GM21619 (cell line): Measurements from ENCODE around the gene LPP.

Experiments
- ATAC-seq: cut with Tn5 transposase; IDR thresholded peaks from one replicate; pipeline ENCODE4 v1.9.1; 2021; ENCODE audit not compliant: unreplicated experiment

Gene LPP

GRCh38 chr3:188168648-188169047 is 14.7 kb downstream of the LPP start:
- no peak for ATAC-seq

- no peak for ATAC-seq
Measured at GRCh38 chr3:188169830-188170455, 16.0 kb downstream of the LPP start.

GRCh38 chr3:188170461-188171459 is 16.8 kb downstream of the LPP start:
- no peak for ATAC-seq

GRCh38 chr3:188171682-188172467 is 17.9 kb downstream of the LPP start:
- no peak for ATAC-seq

GRCh38 chr3:188174317-188175044 is 20.5 kb downstream of the LPP start:
- ATAC-seq, result no peak

- ATAC-seq, result no peak
Measured at GRCh38 chr3:188176476-188176875, 22.5 kb downstream of the LPP start.

GRCh38 chr3:188176884-188177283 is 22.9 kb downstream of the LPP start:
- ATAC-seq, result no peak

- no peak for ATAC-seq
Measured at GRCh38 chr3:188177721-188178120, 23.8 kb downstream of the LPP start.

GRCh38 chr3:188178293-188178936 is 24.5 kb downstream of the LPP start:
- no peak for ATAC-seq

- no peak for ATAC-seq
Measured at GRCh38 chr3:188179006-188179966, 25.3 kb downstream of the LPP start.

GRCh38 chr3:188180114-188180513 is 26.2 kb downstream of the LPP start:
- ATAC-seq, result no peak

- no peak for ATAC-seq
Measured at GRCh38 chr3:188183452-188183851, 29.5 kb downstream of the LPP start.

GRCh38 chr3:188184160-188184559 is 30.2 kb downstream of the LPP start:
- no peak for ATAC-seq

- ATAC-seq, result no peak
Measured at GRCh38 chr3:188184649-188185048, 30.7 kb downstream of the LPP start.

GRCh38 chr3:188185717-188186251 is 31.8 kb downstream of the LPP start:
- no peak for ATAC-seq

- no peak for ATAC-seq
Measured at GRCh38 chr3:188187053-188187452, 33.1 kb downstream of the LPP start.

GRCh38 chr3:188188911-188189310 is 35.0 kb downstream of the LPP start:
- no peak for ATAC-seq

- ATAC-seq, result no peak
Measured at GRCh38 chr3:188191460-188191859, 37.5 kb downstream of the LPP start.

GRCh38 chr3:188192034-188192433 is 38.1 kb downstream of the LPP start:
- ATAC-seq, result no peak
